Endothelial cell of umbilical vein (primary cell): ENCODE data around the gene UNKL. TPM values are rescaled to one million over a fixed set of nuclear protein-coding genes. Genes with fewer than 3 reads are reported as not detected.

ENCODE experiments used
- BruUV-seq: library from RNA; stranded (reverse); fragments of 400-500 nt; replicated peaks from 2 replicates; lab custom pipeline; 2021; lab: Mats Ljungman, UMichigan
- CTCF ChIA-PET: fragments of 300-600, 350-600 bp; sonication (Branson Sonifier 250); formaldehyde crosslinking; loops from one replicate; lab custom pipeline; 2021; ENCODE audit warnings: antibody characterized with exemption, inconsistent platforms; lab: Charles Lee
- POLR2A ChIA-PET: fragments of 300-600, 350-600 bp; sonication (Branson Sonifier 250); formaldehyde crosslinking; loops from one replicate; lab custom pipeline; 2021; ENCODE audit warnings: antibody characterized with exemption, inconsistent platforms; lab: Charles Lee
- DNase-seq: peaks from one replicate; pipeline ENCODE4 v3.0.0-alpha.2; 2011; ENCODE audit warnings: low read depth, low spot score
- FAIRE-seq: peaks from 2 replicates; lab custom pipeline; 2011; peaks lifted over from hg19 to GRCh38; lab: Jason Lieb, UNC
- H2AFZ ChIP-seq: 2 replicates; pipeline ENCODE4 v1.6.0; 2012; ENCODE audit warnings: low read depth, low read length, control low read depth, inconsistent platforms
- H3K27ac ChIP-seq: 2 replicates; pipeline ENCODE4 v1.5.1; 2011; ENCODE audit warnings: low read depth, mild to moderate bottlenecking, control low read depth, low read length, moderate library complexity; ENCODE audit not compliant: insufficient read depth
- H3K27me3 ChIP-seq, 2 experiments: 2 replicates each; pipeline versions ENCODE4 v1.6.0 to v1.6.1; 2011; ENCODE audit warnings: low read length in 2 of 2, mixed read lengths in 1 of 2; ENCODE audit not compliant: control insufficient read depth in 2 of 2, insufficient read depth in 2 of 2
- H3K36me3 ChIP-seq, 2 experiments: 2 replicates in 1 of 2; 3 replicates in 1 of 2; pipeline ENCODE4 v1.5.1; 2011; ENCODE audit warnings: low read length in 2 of 2, mild to moderate bottlenecking in 1 of 2, moderate library complexity in 1 of 2; ENCODE audit not compliant: control insufficient read depth in 2 of 2, insufficient read depth in 2 of 2; ENCODE audit errors: extremely low read depth in 1 of 2
- H3K4me1 ChIP-seq: 3 replicates; pipeline ENCODE4 v1.5.1; 2011; ENCODE audit warnings: mild to moderate bottlenecking, low read length; ENCODE audit not compliant: control insufficient read depth, insufficient read depth; ENCODE audit errors: extremely low read depth
- H3K4me2 ChIP-seq: 2 replicates; pipeline ENCODE4 v1.6.1; 2011; ENCODE audit warnings: low read length, control low read depth, mixed read lengths; ENCODE audit not compliant: insufficient read depth
- H3K4me3 ChIP-seq, 3 experiments: fragments of 200-600 bp in 1 of 3; sonication (generic), shearing (Covaris generic) in 1 of 3; replicated peaks in 1 of 3; 2 replicates each; pipeline ENCODE4 v1.5.1; 2011 to 2016; ENCODE audit warnings: control low read depth in 3 of 3, low read length in 3 of 3, mild to moderate bottlenecking in 2 of 3, inconsistent platforms in 1 of 3, low read depth in 1 of 3, moderate library complexity in 1 of 3; ENCODE audit not compliant: insufficient read depth in 1 of 3
- H3K79me2 ChIP-seq: 2 replicates; pipeline ENCODE4 v1.6.0; 2012; ENCODE audit warnings: low read length, inconsistent platforms; ENCODE audit not compliant: control insufficient read depth, insufficient read depth
- H3K9ac ChIP-seq: replicated peaks from 2 replicates; pipeline ENCODE3; 2011; ENCODE audit warnings: low read length, control low read depth; ENCODE audit not compliant: insufficient read depth; ENCODE audit errors: extremely low read depth
- H3K9me1 ChIP-seq: replicated peaks from 3 replicates; pipeline ENCODE4 v1.6.0; 2011; ENCODE audit warnings: mild to moderate bottlenecking, low read length; ENCODE audit not compliant: control insufficient read depth, insufficient read depth; ENCODE audit errors: extremely low read depth
- H3K9me3 ChIP-seq: replicated peaks from 2 replicates; pipeline ENCODE4 v1.5.1; 2012; ENCODE audit warnings: low read length, inconsistent platforms; ENCODE audit not compliant: control insufficient read depth, insufficient read depth
- H4K20me1 ChIP-seq: replicated peaks from 2 replicates; pipeline ENCODE3; 2011; ENCODE audit warnings: mild to moderate bottlenecking, low read length; ENCODE audit not compliant: control insufficient read depth, insufficient read depth; ENCODE audit errors: extremely low read depth
- EZH2 ChIP-seq: IDR thresholded peaks from 2 replicates; pipeline ENCODE4 v1.6.1; 2012; ENCODE audit warnings: borderline replicate concordance, low read depth, mild to moderate bottlenecking, moderate library complexity, low read length, inconsistent platforms; ENCODE audit not compliant: severe bottlenecking
- FOS ChIP-seq: IDR thresholded peaks from 2 replicates; pipeline ENCODE4 v1.6.1; 2011; ENCODE audit warnings: mild to moderate bottlenecking, low read length, moderate library complexity, borderline replicate concordance; ENCODE audit not compliant: insufficient read depth
- GATA2 ChIP-seq: IDR thresholded peaks from 2 replicates; pipeline ENCODE4 v1.7.0; 2011; ENCODE audit warnings: low read depth, mild to moderate bottlenecking, moderate library complexity, mixed read lengths, low read length; ENCODE audit not compliant: insufficient read length, insufficient read depth
- JUN ChIP-seq: IDR thresholded peaks from 2 replicates; pipeline ENCODE4 v1.6.1; 2011; ENCODE audit warnings: borderline replicate concordance, low read depth; ENCODE audit not compliant: insufficient read length, insufficient read depth
- MYC ChIP-seq: IDR thresholded peaks from one replicate; pipeline ENCODE4 v1.6.1; 2011; ENCODE audit warnings: mild to moderate bottlenecking, low read depth, low read length
- POLR2A ChIP-seq: IDR thresholded peaks from 2 replicates; pipeline ENCODE4 v1.6.1; 2012; ENCODE audit warnings: low read depth, mild to moderate bottlenecking, control low read depth, low read length
- POLR2AphosphoS5 ChIP-seq: IDR thresholded peaks from 2 replicates; pipeline ENCODE4 v1.6.1; 2012; ENCODE audit warnings: low read depth, mild to moderate bottlenecking, control low read depth, low read length, moderate library complexity; ENCODE audit not compliant: insufficient read depth
- dilution Hi-C: fragments of 300-500 bp; cut with MboI; formaldehyde crosslinking; loops from one replicate; pipeline ENCODE4 v1.15.0; 2019; ENCODE audit warnings: low sequenced_read_pairs; ENCODE audit not compliant: extremely low pct_ligation_motif_present
- intact Hi-C: fragments of 100-400 bp; cut with micrococcal nuclease; formaldehyde crosslinking; loops from one replicate; pipeline ENCODE4 v1.10.0; 2022
- polyA plus RNA-seq, 4 experiments: library from polyadenylated mRNA; depleted of rRNA in 3 of 4; stranded (reverse) in 3 of 4; unstranded in 1 of 4; fragments of >200 nt; gene quantifications; 2 replicates each; pipeline versions ENCODE4 v1.2.1 to v1.2.3, GENCODE V29; 2011 to 2012; ENCODE audit warnings: missing spikeins in 1 of 4
- total RNA-seq: library from RNA; stranded (reverse); gene quantifications from 2 replicates; pipeline ENCODE4 v1.2.3, GENCODE V29; 2021
- TF ChIP-seq, protein P1 (sequence below), 2 donors: IDR thresholded peaks; 1 replicate in 1 of 2; 2 replicates in 1 of 2; pipeline ENCODE4 v1.5.1; 2011; ENCODE audit warnings: low read length in 2 of 2, mild to moderate bottlenecking in 2 of 2, moderate library complexity in 2 of 2, control low read depth in 1 of 2, inconsistent platforms in 1 of 2, low read depth in 1 of 2; ENCODE audit not compliant: insufficient read depth in 1 of 2; ENCODE audit errors: extremely low read depth in 1 of 2
- TF ChIP-seq, protein P2 (sequence below): IDR thresholded peaks from 2 replicates; pipeline ENCODE4 v1.6.1; 2011; ENCODE audit not compliant: insufficient read depth, insufficient read length

UNKL gene
- total and polyA plus RNA-seq, 2 donors (not counting 3 experiments of a cell fraction or from before 2014, with no cell fraction given), result 17.1 to 32.8 TPM

DNA sequence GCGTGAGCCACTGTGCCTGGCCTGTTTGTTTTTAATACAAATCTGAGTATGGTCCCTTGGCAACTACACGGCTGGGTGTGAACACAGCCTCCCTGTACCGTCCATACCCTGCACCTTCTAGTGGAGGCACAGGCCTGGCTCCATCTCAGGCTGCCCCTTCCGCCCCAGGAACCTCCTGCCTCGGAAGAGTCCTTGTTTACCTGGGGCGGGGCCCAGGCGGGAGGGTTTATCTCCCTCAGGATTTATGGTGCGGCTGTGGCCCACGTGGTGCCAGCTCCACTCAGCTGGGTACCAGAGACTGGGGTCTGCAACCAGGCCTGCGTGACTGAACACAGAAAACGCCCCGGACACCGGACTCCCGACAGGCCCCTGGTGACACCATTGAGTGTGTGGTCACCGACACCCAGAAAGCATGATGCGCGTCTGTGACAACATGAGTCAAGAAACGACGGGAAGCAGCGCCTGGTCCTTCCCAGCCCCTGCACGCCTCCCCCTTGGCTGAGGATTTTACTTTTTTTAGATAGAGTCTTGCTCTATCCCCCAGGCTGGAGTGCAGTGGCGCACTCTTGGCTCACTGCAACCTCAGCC is 19.0 kb downstream of the UNKL start:
- Histone ChIP-seq H3K27ac (no peak overlapping the region), H3K4me2 (no peak overlapping the region), H3K79me2 (no peaks in the 10 kb centered on the region), H3K4me1 (no peaks in the 10 kb centered on the region), H3K4me3 (no peak overlapping the region), H3K36me3 (peaks cover 0 to 27% of the 10 kb centered on the region in 2 experiments), H2AFZ (no peak overlapping the region), H3K9ac (no peak overlapping the region), H4K20me1 (no peaks in the 10 kb centered on the region), H3K27me3 (no peaks in the 10 kb centered on the region), H3K9me3 (no peaks in the 10 kb centered on the region), H3K9me1 (no peaks in the 10 kb centered on the region)
- POLR2A ChIA-PET, result no interaction called here
- BruUV-seq, result no TSS peak
- DNase-seq (no peak), FAIRE-seq (no peak)
- intact Hi-C loops, result no loop called here
- TF ChIP-seq EZH2 (no peak), GATA2 (no peak), JUN (no peak), POLR2AphosphoS5 (no peak), FOS (no peak), MYC (no peak), POLR2A (no peak)
- TF ChIP-seq, protein P1, sequence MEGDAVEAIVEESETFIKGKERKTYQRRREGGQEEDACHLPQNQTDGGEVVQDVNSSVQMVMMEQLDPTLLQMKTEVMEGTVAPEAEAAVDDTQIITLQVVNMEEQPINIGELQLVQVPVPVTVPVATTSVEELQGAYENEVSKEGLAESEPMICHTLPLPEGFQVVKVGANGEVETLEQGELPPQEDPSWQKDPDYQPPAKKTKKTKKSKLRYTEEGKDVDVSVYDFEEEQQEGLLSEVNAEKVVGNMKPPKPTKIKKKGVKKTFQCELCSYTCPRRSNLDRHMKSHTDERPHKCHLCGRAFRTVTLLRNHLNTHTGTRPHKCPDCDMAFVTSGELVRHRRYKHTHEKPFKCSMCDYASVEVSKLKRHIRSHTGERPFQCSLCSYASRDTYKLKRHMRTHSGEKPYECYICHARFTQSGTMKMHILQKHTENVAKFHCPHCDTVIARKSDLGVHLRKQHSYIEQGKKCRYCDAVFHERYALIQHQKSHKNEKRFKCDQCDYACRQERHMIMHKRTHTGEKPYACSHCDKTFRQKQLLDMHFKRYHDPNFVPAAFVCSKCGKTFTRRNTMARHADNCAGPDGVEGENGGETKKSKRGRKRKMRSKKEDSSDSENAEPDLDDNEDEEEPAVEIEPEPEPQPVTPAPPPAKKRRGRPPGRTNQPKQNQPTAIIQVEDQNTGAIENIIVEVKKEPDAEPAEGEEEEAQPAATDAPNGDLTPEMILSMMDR (IDR thresholded peaks at IDR 0.05; ENCODE audit: extremely low read depth in 1 of 2, insufficient read depth in 1 of 2, low read depth in 1 of 2, low read length in 2 of 2), result no peak
- TF ChIP-seq, protein P2, sequence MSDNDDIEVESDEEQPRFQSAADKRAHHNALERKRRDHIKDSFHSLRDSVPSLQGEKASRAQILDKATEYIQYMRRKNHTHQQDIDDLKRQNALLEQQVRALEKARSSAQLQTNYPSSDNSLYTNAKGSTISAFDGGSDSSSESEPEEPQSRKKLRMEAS, result no peak
- CTCF ChIA-PET, result no interaction called here
- dilution Hi-C loops, result no loop called here
